ENCODE measurements around the gene FBXO3.

- TF ChIP-seq SUPT5H (IDR thresholded peaks at IDR 0.05) (no peak), CTCF (IDR thresholded peaks at IDR 0.05 in 2 of 3, conservative IDR thresholded peaks at IDR 0.05 in 1 of 3; ENCODE audit: insufficient read depth in 2 of 3, low read depth in 1 of 3, low read length in 3 of 3) (no peak), ZNF561 (CRISPR knock-in tag; conservative IDR thresholded peaks at IDR 0.05) (no peak), PBX2 (CRISPR knock-in tag; IDR thresholded peaks at IDR 0.05; ENCODE audit: low read depth) (no peak), PBX2 (tag; conservative IDR thresholded peaks at IDR 0.05; ENCODE audit: low read depth) (no peak), USF2 (CRISPR knock-in tag; IDR thresholded peaks at IDR 0.05) (no peak), ATF6 (CRISPR knock-in tag; IDR thresholded peaks at IDR 0.05) (no peak), CREBBP (IDR thresholded peaks at IDR 0.05; ENCODE audit: low read depth, low read length) (no peak), POLR2A (conservative IDR thresholded peaks at IDR 0.05) (no peak)
These were observed 40.3 kb downstream of the FBXO3 start for GRCh38 chr11:33733980-33734379.
